HG03103 (cell line): ENCODE results near the gene CYP2D6.
"Not testable (repeated sequence)": the region's sequence is repeated elsewhere in the genome, so short reads cannot be mapped to it uniquely, and the experiment has no call there.

ENCODE experiments used
- ATAC-seq: cut with Tn5 transposase; IDR thresholded peaks from one replicate; pipeline ENCODE4 v1.9.1; 2021; ENCODE audit warnings: low read depth; ENCODE audit not compliant: unreplicated experiment

CYP2D6 gene

GRCh38 chr22:42160251-42160650 is 29.6 kb upstream of the CYP2D6 start:
- ATAC-seq: no peak

- ATAC-seq: no peak
Measured at GRCh38 chr22:42158456-42159132, 28.0 kb upstream of the CYP2D6 start.

- no peak for ATAC-seq
Measured at GRCh38 chr22:42156598-42156997, 26.0 kb upstream of the CYP2D6 start.

- no peak for ATAC-seq
Measured at GRCh38 chr22:42156121-42156520, 25.5 kb upstream of the CYP2D6 start.

GRCh38 chr22:42155053-42155543 is 24.5 kb upstream of the CYP2D6 start:
- ATAC-seq: no peak

- no peak for ATAC-seq
Measured at GRCh38 chr22:42154293-42155052, 23.9 kb upstream of the CYP2D6 start.

GRCh38 chr22:42152661-42153270 is 22.2 kb upstream of the CYP2D6 start:
- ATAC-seq: no peak

- ATAC-seq: no peak
Measured at GRCh38 chr22:42151924-42152635, 21.5 kb upstream of the CYP2D6 start.

- no peak for ATAC-seq
Measured at GRCh38 chr22:42150727-42151590, 20.3 kb upstream of the CYP2D6 start.

GRCh38 chr22:42149798-42150197 is 19.2 kb upstream of the CYP2D6 start:
- not testable (repeated sequence) for ATAC-seq

- no peak for ATAC-seq
Measured at GRCh38 chr22:42145175-42145574, 14.6 kb upstream of the CYP2D6 start.

GRCh38 chr22:42143859-42144822 is 13.5 kb upstream of the CYP2D6 start:
- not testable (repeated sequence) for ATAC-seq

GRCh38 chr22:42142771-42143461 is 12.3 kb upstream of the CYP2D6 start:
- no peak for ATAC-seq

- ATAC-seq: not testable (repeated sequence)
Measured at GRCh38 chr22:42141307-42142057, 10.9 kb upstream of the CYP2D6 start.

- ATAC-seq: not testable (repeated sequence)
Measured at GRCh38 chr22:42140153-42140552, 9.5 kb upstream of the CYP2D6 start.

- ATAC-seq: not testable (repeated sequence)
Measured at GRCh38 chr22:42139508-42139907, 8.9 kb upstream of the CYP2D6 start.

- ATAC-seq: no peak
Measured at GRCh38 chr22:42138972-42139371, 8.4 kb upstream of the CYP2D6 start.
